T-helper 22 cell (primary cell): ENCODE results near the gene MYT1.

Experiments used
- DNase-seq: peaks from one replicate; pipeline ENCODE4 v3.0.0-alpha.2; 2020; ENCODE audit warnings: low read depth

MYT1 gene

GRCh38 chr20:64140061-64140931, 24.0 kb upstream of the MYT1 start:
- DNase-seq = no peak

- DNase-seq = no peak
Measured at GRCh38 chr20:64140956-64141355, 23.3 kb upstream of the MYT1 start.

- DNase-seq = no peak
Measured at GRCh38 chr20:64142590-64142989, 21.7 kb upstream of the MYT1 start.

GRCh38 chr20:64143018-64143801, 21.0 kb upstream of the MYT1 start:
- DNase-seq = no peak

GRCh38 chr20:64144144-64144912, 19.9 kb upstream of the MYT1 start:
- DNase-seq = no peak

GRCh38 chr20:64145458-64146300, 18.6 kb upstream of the MYT1 start:
- no peak for DNase-seq

- no peak for DNase-seq
Measured at GRCh38 chr20:64146301-64146935, 17.8 kb upstream of the MYT1 start.

DNA sequence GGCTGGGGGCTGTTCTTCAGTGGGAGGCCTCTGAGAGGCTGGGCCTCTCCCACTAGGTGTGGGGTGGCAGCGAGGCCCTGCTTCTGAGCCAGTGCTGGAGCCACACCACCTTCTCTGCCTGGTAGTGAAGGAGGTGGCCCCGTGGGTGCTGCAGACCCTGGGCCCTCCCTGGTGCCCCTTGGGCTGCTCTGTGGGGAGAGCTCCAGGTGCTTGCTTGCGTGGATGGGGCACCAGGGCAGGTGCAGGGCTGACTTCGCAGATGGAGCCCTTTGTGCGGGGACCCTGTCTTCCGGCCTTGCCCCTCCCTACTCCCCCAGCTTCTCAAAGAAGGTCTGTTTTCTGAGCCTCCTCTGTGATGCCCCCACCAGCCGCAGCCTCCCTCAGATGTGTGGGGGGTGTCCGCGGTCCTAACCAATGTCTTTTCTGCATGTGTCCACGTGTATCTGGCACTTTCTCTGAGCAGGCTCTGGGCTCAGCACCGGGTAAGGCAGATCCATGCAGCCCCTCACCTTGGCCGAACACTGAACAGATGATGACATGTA, 17.2 kb upstream of the MYT1 start:
- no peak for DNase-seq

GRCh38 chr20:64148581-64148980, 15.7 kb upstream of the MYT1 start:
- no peak for DNase-seq

- no peak for DNase-seq
Measured at GRCh38 chr20:64149141-64149540, 15.1 kb upstream of the MYT1 start.

DNA sequence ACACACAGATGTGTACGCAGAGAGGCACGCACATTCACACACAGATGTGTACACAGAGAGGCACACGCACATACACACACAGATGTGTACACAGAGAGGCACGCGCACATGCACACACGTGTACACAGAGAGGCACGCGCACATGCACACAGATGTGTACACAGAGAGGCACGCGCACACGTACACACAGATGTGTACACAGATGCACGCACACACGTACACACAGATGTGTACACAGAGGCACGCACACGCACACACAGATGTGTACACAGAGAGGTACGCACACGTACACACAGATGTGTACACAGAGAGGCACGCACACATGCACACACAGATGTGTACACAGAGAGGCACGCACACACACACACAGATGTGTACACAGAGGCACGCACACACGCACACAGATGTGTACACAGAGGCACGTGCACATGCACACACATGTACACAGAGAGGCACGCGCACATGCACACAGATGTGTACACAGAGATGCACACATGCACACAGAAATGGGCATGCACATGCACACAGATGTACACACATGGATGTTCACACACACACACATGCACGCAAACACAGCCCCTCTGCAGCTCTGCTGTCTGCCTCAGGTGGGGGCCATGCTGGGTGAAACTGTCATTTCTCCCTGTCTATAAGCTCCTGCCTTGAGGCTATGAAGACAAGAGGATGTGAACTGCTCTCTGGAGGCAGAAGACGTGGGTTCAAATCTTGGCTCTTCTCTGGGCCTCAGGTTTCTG, 14.3 kb upstream of the MYT1 start:
- no peak for DNase-seq

GRCh38 chr20:64150756-64151632, 13.3 kb upstream of the MYT1 start:
- no peak for DNase-seq

DNA sequence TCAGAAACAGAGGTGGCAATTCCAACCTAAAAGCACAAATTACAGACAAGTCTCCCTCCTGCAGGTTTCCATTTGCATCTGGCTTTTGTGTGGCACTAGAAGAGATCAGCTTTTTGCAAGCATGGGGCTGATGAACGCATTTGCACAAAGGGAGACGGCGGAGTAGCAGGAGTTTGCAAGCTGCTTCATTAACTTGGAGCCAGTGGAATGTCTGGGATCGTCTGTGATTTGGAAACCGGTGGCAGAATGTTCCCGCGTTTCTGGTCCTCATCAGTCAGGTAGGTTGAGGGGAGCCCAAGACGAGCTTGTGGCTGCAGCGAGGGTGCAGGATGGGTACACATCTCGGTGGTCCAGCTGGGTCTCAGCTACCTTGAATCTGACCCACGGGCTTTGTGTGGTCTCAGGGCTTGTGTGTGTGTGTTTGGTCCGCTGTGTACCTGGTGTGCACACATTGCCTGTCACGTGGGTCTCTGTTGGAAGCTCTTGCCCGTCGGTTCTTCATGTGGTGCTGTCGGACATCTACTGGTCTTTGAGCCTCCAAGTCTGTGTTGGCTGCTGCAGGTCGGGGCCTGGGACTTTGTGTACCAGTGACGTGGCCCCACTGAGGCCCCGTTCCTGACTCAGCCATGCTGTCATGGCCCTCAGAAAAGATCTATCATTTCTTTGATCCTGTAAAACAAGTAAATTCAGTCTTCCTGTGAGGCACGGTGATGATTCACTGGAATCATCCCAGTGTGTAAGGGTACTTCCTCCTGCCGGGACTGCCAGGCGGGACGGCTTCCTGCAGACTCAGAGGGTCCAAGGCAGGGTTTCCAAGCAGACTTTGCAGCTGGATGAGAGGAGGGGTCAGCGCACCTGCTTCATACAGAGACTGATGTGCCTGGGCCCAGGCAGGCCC, 12.4 kb upstream of the MYT1 start:
- DNase-seq = no peak

- no peak for DNase-seq
Measured at GRCh38 chr20:64152906-64153305, 11.3 kb upstream of the MYT1 start.

DNA sequence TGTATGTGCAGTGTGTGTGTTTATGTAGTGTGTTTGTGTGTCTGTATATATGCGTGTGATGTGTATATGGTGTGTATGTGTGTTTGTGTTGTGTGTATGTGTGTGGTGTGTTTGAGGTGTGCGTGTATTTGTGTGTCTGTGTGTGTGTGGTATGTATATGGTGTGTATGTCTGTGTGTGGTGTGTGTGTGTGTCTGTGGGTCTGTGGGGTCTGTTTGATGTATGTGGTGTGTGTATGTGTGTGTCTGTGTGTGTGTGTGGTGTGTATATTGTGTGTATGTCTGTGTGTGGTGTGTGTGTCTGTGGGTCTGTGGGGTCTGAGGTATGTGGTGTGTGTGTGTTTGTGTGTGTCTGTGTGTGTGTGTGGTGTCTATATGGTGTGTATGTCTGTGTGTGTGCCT, 10.8 kb upstream of the MYT1 start:
- DNase-seq = no peak

DNA sequence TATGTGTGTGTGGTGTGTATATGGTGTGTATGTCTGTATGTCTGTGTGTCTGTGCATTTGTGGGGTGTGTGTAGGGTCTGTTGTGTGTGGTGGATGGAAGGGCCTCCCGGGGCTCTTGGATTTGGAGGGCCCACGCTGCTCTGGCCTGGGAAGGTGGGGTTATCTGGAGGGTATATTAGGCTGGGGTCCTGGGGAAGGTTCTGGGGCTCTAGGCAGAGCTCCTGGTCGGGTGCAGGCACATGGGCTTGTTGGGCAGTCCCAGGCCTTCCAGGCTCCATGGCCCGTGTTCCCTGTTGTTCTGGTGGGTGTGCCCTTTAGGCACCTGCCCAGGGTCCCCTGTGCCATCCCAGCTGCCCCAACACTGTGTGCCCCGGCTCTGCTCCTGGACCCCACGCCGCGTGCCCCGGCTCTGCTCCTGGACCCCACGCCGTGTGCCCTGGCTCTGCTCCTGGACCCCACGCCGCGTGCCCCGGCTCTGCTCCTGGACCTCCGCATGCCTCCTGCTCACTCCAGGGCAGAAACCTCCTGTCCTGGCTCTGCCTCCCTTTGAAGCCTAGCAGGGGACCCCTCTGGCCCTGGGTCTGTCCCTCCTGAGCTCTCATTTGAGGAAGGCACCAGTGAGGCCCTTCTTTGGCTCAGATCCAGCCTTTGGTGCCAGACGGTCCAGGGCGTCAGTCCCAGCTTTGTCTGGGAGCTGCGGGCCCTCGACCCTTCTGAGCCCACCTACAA, 10.2 kb upstream of the MYT1 start:
- DNase-seq = no peak

DNA sequence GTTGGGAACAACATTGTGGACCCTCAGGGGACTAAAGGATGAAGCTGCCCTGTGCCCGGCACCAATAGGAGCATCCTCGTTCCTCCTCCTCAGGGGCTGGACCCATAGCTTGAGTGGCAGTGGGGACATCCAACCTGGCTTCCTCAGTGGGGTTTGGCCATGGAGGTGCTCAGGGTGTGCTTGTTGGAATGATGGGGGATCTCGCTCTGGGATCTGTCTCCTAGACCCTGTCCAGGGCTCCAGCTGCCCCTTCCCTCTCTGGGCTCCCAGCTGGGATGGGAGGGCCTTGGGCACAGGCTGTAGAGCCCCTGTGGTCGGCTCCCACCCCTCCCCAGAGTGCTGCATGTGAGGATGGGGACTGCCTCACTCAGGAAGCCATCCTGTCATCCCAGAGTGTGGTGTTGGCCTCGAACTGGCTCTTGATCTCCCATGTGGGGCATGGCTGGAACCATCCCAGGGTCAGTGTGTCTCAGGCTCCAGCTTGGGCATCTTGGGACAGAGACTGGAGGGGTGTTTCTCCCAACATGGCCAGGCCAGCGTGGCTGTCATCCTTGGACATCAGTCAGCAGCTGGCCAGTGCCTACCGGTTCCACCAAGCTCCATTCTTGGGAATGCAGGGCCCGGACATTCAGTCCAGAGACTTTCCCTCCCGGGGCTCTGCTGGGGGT, 9.5 kb upstream of the MYT1 start:
- no peak for DNase-seq
